Activated CD4-positive, CD25-positive, alpha-beta regulatory T cell (primary cell): ENCODE measurements around the gene AP3S2.
"Not testable (repeated sequence)": the region's sequence is repeated elsewhere in the genome, so short reads cannot be mapped to it uniquely, and the experiment has no call there.

Experiments used
- DNase-seq, 4 experiments: peaks; one replicate each; lab custom pipeline; 2025; lab: John Stamatoyannopoulos, UW

Gene AP3S2

DNA sequence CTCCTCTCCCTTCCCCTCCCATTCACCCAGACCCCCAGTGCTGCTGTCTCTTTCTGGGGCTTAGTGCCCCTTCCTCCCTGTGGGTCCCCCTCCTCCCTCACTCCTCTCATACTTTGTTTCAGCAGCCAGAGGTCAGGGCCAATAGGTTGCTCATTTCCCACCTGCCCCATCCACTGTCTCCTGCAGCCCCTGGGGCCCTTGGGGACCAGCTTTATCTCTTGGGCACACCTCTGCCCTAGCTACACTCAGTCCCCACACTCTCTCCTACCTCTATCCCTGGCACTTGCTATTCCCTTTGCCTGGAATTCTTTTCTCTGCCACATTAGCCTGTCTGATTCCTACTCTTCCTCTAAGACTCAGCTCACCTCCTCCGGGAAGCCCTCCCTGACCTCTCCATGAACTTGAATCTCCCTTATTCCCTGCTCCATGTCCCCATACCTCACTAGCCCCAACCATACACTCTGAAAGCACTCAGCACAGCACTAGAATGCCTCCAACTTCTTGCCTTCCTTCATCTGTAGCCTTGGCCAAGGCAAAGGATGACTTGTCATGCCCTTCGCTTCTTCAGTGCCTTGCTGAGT is 93.8 kb downstream of the AP3S2 start:
- no peak for DNase-seq

DNA sequence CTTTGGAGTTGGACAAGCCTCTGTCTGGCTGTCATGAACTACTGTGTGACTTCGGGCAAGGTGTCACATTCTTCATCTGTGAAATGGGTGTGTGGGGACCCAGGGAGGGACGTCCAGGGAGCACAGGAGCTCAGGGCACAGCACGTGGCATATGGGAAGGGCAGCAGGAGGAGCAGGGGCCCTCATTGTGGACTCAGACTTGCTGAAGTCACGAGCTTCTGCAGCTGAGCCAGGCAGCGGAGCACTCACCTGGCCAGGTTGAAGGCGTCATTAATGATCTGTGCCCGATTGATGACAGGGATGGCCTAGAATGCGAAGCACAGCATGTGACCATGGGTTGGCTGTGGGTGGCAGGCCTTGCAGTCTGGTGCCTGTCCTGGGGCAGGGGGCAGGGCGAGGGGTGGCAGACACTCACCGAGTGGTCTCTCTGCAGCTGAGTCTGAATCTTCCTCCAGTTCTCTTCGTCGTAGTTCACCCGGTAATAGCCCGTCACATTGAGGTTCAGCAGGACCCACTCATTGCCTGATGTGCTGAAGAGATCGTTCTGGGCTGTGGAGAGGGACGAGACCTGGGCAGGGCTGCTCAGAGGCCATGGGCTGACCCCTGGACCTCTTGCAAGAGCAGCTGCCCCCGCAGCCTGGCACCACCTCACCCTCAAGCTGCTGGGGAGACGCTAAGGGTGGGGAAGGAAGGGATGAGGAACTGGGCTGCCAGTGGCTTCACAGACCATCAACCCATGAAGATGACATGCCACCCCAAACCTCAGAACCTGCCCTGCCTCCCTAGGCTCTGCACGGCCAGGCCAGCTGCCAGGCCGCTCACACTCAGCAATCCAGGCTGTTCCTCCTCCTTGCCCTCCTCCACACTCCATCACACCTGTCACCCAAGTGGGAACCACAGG is 94.5 kb downstream of the AP3S2 start:
- no peak for DNase-seq

DNA sequence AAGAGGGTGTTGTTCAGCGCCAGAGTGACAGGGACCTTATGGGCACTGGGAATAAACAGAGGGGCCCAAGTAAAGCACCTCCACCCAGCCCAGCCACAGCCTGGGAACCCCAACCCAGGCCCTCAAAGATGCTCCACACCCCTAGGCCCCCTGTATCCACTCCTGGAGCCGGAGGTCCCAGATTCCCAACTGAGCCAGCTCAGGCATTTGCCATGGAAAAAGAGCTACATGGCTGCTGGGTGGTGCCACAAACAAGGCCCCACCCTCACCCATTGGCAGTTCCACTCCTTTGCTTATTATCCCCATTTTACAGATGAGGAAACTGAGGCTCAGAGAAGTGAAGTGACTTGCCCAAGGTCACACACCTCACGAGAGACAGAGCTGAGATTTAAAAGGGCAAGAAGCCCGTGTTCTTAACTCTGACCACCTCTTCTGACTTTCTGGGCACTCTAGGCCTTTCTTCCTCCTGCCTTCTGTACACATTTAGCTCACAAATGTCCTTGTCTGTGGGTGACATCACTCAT is 96.1 kb downstream of the AP3S2 start:
- DNase-seq, result no peak

DNA sequence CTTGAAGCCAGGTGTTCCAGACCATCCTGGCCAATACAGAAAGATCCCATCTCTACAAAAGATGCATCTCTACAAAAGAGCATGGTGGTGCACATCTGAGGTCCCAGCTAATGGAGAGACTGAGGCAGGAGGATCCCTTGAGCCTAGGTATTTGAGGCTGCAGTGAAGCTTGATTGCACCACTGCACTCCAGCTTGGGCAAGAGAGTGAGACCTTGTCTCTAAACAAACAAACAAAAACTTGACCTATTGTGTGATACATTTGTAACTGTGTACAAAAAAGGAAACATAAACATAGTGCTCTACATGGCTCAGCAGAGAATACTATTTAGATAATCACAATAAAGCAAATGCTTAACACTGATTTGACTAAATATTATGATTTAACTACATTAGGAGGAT is 97.8 kb downstream of the AP3S2 start:
- DNase-seq, result no peak

DNA sequence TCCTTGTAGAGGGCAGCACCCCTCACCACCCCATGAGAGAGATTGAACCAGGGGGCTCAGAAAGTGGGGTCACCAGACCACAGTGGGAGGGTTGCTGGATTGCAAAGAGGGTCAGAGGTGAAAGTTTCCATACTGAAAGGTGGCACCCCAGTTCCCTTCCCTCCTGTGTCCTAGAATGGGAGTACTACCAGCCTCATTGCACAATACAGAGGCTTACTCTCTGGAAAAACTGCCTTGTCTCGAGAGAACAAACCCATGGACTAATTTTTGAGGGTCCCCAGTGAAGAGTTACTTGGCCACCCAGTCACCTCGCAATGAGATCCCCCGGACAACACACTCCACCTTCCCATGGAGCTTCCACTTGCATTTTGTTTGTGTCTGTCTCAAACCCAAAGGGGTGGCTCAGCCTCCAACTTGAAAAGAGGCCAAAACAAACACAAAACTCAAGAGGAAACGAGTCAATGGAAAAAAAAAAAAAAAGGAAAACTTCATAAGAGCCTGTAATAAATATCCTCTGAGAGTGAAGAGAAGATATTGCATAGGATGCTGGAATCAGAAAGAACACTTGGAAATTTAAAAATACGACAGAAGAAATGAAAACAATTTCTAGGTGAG is 99.1 kb downstream of the AP3S2 start:
- DNase-seq, result no peak

DNA sequence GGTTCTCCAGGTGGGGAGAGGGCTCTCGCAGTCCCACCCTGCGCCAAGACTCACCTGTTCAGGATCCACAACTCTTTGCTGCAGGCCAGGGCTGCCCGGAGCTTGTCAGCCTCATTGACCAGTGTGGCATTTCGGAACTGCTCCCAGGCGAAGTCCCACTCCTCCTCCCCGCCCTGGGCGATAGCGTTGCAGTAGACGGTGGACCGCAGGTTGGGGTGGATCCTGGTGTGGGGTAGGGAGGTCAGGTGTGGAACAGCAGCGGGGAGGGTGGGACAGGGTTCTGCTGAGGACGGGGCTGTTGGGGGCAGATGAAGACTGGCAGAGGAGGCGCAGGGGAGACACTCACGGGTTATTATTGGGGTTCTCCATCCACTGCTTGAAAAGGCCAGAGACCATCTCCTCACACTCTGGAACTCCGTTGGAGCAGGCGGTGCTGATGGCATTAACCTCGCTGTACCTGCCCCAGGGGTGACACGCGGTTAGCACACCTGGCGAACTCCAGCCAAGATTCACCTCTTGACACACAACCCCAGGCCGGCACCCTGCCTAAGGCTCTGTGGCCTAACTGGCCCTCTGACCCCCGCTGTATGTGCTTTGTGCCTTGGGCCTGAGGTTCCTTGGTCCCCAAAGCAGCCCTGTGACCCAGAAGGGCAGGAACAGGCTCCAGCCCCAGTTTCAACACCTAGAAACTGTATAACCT is 101.5 kb downstream of the AP3S2 start:
- DNase-seq, result no peak

DNA sequence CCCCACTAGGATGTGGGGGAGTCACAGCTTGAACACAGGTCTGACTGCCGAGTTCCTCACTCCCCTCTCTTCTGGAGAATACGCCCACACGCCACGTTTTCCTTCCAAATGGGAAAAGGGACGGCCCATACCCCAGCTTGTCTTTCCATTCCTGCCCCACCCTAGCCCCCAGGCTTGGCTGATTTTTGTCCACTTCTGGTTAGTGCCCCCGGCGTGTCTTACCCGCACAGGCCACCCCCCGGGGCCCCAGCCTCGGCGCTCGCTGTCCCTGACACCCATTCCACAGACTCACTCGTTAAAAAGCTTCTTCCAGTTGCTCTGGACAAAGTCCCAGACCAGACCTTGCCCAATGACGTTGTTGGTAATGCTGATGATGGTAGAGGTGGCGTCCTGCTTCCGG is 103.1 kb downstream of the AP3S2 start:
- no peak for DNase-seq

DNA sequence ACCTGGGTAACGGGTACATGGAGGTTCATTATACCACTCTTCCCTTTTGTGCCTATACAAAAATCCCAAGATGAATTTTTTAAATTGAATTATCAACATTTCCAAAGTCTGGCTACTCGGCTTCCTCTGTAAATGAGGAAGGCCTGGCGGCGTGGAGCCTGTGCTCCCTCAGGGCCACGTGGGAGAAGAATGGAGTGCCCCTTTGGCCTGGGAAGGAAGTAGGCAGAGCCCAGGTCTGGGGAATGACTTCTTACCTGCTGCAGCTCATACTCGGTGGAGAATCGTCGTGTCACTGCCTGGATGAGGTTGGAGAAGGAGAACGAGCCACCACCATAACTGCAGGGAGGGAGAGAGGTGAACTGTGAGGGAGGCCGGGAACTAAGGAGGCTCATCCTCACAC is 103.6 kb downstream of the AP3S2 start:
- no peak for DNase-seq

DNA sequence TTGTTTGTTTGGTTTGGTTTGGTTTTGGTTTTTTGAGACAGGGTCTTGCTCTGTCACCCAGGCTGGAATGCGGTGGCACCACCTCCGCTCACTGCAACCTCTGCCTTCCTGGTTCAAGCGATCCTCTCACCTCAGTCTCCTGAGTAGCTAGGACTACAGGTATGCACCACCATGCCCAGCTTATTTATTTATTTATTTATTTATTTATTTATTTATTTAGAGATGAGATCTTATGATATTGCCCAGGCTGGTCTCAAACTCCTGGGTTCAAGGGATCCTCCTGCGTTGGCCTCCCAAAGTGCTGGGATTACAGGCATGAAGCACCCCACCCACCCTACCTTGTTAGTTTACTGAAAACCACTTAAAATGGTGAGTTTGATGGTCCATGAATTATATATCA is 105.2 kb downstream of the AP3S2 start:
- not testable (repeated sequence) for DNase-seq

DNA sequence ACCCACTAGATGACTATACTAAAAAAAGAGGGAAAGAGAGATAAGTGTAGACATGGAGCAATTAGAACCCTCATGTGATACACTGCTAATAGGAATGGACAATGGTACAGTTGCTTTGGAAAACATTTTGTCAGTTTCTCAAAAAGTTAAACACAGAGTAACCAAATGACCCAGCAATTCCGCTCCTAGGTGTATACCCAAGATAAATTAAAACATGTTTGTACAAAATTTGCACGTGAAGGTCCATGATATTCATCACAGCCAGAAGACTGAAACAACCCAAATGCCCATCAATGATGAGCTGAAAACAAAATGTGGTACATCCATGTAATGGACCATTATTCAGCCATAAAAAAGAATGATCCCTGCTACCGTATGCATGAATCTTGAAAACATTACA is 105.8 kb downstream of the AP3S2 start:
- no peak for DNase-seq

DNA sequence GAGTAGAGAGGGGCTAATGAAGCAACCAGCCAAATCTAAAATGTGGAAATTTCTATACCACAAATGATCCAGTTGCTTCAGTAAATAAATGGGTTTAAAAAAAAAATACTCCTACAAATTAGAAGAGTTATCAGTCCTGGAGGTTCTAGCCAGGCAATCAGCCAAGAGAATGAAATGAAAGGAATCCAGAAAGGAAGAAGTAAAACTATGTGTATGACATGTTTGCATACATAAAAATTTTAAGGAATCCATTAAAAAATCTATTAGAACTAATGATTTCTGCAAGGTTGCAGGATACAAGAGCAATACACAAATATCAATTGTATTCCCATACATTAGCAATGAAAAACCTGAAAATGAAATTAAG is 108.0 kb downstream of the AP3S2 start:
- DNase-seq, result no peak

DNA sequence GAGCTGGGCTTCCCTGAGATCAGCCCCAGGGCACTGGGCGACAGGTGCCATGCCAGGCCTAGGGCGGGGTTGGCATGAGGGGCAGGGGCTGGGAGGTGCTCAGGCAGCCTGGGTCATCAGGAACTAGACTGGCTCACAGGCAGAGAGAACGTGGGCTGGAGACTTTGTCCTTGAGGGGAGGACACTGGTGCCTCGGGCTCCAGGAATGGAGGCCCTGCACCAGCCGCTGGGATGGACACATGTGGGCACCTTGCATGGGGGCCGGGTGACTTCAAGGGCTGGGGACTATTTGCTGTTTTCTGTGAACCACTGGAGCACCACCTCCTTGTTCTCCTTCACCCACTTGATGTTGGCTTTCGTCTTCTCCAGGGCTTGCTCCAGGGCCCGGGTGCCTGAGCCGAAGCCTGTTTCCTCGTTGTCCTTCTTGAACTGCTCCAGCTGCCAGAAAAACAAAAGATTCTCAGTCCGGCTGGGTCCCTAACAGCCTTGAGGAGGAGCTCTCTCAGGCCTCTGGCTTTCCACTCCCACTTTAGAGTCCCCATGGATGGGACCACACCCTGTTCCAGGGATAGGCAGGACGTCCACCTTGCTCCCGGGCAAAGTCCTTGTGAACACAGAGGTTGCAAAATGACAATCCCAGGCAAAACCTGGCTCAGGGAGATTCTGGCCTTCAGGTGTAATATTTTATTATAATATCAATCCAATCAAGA is 108.6 kb downstream of the AP3S2 start:
- DNase-seq, result no peak

DNA sequence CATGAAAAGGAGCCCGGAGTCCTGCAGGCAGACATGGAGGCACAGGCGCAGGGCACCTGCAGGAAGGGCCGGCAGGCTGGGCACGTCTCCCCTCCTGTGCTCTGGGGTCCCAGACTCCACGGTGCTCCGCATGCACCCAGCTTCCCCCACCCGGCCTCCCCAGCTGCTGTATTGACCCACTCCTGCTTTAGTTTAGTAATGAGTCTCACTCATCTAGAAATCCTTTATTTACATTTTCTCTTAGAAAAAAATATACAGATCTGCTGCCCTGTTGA is 109.2 kb downstream of the AP3S2 start:
- DNase-seq, result no peak

DNA sequence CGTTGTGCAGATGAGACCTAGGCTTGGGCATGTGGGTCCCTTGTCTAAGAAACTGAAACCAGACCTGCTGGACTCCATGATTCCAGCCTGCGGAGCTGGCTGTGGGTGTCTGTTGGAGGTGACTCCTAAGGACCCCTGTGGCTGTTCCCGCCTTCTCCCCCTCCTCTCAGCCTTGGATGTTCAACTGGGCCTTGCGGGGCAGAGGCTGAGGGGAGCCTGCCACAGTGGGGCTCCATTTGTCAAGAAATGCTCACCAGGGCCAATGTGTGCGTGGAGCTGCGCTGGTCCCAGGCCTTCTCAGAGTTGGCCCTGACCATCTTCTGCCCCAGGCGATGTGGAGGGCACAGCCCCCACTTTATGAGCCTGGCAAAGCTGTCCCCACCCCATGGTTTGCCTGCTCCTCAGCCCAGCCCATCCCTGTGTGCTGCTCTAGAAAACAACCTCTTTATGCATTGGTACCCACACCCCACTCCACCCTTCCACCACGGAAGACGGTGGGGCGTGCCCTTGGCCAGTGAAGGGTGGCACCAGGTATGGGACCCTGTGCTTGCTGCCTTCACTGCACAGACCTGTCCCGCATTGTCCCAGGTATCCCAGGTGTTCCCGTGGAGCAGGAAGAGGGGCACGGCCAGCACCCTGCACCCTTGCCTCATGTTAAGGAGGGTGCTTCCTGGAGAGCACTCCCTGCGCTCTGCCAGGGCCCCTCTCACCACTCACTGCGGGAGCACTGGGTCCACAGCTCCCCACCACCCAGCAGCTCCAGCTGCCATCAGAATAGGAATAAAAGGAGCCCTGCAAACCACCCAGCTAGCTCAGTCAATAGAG is 109.7 kb downstream of the AP3S2 start:
- no peak for DNase-seq

DNA sequence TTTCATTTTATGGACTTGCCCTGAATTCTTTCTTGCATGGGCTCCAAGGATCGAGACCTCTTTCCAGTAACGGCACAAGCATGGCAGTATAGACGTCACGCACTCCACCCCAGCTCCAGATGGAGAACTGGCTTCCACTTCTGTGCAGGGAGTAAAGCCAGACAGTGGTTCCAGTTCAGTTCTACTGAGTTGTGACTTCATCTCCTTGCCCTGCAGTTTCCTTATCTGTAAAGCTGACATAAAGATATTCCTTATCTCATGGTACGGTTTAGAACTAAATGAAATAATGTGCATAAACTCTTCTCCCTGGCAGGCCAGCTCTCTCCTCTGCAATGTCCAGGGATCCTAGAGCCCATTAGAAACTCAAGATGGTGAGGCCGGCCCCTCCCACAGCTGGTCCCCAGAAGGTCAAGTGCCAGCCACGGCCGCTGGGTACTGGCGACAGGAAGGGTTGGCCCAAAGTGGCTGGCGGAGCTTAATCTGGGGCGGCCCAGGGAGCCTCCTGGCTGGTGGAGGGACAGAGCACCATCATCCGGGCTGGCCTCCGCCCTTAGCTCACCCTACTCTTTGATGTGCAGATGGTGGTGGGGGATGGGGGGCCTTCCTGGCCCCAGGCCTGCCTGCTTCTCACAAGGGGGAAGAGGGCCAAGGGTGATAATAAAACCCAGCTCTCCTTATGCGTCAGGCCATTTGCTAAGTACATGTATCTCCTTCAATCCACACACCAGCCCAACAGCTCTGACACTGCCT is 110.5 kb downstream of the AP3S2 start:
- DNase-seq, result no peak

DNA sequence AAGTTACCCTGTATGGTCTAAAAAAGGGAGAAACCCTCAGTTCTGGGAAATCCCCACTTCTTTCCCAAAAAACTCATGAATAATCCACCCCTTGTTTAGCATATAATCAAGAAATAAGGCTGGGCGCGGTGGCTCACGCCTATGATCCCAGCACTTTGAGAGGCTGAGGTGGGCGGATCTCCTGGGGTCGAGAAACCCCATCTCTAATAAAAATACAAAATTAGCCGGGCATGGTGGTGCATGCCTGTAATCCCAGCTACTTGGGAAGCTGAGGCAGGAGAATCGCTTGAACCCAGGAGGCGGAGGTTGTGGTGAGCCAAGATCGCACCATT is 111.2 kb downstream of the AP3S2 start:
- not testable (repeated sequence) for DNase-seq

DNA sequence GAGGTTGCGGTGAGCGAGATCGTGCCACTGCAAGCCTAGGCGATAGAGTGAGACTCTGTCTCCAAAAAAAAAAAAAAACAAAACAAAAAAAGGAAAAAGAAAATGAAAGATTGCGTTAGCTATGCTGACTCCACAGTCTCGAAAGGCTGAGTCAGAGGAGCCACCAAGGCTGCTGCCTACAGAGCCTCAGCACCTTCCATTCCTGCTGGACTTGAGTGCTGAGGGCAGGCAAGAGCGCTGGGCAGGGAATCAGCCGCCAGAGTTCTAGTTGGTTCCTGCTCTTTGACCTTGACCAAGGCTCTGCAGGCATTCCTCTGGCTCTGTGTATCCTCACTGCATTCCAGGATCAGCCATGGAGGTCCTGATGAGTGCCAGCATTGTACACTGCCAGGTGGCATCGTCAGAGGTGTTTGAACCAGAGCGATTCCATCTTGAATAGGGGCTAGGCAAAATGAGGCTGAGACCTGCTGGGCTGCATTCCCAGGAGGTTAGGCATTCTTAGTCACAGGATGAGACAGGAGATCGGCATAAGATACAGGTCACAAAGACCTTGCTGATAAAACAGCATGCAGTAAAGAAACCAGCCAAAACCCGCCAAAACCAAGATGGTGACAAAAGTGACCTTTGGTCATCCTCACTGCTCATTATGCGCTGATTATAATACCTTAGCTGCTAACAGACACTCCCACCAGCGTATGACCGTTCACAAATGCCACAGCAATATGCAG is 111.7 kb downstream of the AP3S2 start:
- no peak for DNase-seq

DNA sequence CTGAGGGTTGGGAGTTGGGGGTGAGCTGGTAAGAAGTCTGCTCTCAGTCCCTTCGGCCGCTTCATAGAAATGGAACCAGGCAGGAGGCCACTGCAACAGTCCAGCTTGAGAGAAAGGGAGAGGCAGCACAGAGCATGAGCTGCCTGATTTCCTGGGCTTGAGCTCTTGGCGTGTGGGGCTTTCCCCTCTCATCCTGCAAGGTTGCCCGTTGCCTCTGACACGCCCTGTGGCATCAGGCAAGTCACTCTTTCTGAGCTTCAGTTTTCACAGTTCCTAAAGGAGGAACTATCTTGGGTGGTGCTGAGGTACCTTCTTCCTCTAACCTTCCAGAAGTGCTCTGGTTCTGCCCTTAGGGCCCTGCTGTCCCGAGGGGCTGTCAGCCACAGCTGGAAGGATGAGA is 112.7 kb downstream of the AP3S2 start:
- no peak for DNase-seq

DNA sequence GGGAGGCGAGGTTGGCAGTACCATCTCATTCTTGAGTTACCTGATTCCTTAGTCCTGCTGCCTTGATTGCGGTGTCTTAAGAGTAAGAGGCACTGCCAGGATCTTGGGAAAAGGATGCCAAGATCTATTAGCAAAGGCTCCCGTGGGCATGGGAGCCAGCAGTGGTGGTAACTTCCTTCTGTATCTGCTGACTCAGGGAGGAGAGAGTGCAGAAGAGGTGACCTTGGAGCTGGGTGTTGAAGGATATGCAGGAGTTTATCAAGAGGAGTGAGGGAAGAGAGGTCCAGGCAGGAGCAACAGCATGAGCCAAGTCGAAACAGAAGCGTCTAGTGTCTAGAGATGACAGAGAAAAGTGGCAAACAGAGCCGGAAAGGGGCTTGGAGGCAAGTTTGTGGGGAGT is 113.2 kb downstream of the AP3S2 start:
- no peak for DNase-seq
